Measurements from ENCODE around the gene COX6B1.
A peak's percentile ranks its signal among the peaks of the same experiment; 100 is the strongest.
"Not testable (repeated sequence)": the region's sequence is repeated elsewhere in the genome, so short reads cannot be mapped to it uniquely, and the experiment has no call there.

COX6B1 gene

DNA sequence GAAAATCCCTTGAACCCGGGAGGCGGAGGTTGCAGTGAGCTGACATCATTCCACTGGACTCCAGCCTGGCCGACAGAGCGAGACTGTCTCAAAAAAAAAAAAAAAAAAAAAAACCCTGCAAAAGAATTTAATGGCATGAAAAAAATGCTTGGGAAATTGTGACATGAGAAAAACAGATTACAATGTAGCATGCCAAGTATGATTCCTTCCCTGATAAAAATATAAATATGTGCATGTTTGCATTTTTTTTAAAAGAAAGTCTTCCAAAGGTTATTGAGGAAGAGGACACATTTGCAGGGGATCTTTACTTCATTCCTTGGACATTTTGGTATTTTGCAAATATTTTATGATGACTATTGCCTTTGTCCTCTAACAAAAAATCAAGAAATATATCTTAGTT, 41.7 kb downstream of the COX6B1 start:
- in situ Hi-C loops (cut with MboI; ENCODE audit: low sequenced_read_pairs, unreplicated experiment): no loop called here
- DNase-seq (ENCODE audit: low spot score): no peak
- TF ChIP-seq, protein P1, sequence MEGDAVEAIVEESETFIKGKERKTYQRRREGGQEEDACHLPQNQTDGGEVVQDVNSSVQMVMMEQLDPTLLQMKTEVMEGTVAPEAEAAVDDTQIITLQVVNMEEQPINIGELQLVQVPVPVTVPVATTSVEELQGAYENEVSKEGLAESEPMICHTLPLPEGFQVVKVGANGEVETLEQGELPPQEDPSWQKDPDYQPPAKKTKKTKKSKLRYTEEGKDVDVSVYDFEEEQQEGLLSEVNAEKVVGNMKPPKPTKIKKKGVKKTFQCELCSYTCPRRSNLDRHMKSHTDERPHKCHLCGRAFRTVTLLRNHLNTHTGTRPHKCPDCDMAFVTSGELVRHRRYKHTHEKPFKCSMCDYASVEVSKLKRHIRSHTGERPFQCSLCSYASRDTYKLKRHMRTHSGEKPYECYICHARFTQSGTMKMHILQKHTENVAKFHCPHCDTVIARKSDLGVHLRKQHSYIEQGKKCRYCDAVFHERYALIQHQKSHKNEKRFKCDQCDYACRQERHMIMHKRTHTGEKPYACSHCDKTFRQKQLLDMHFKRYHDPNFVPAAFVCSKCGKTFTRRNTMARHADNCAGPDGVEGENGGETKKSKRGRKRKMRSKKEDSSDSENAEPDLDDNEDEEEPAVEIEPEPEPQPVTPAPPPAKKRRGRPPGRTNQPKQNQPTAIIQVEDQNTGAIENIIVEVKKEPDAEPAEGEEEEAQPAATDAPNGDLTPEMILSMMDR (IDR thresholded peaks at IDR 0.05; ENCODE audit: borderline replicate concordance, control extremely low read depth, extremely low read depth, insufficient read depth, missing control alignments): no peak

GRCh38 chr19:35691106-35691505, 43.0 kb downstream of the COX6B1 start:
- DNase-seq (ENCODE audit: low spot score); in situ Hi-C loops (cut with MboI; ENCODE audit: low sequenced_read_pairs, unreplicated experiment): not testable (repeated sequence)

- no peak for DNase-seq (ENCODE audit: low spot score)
- in situ Hi-C loops (cut with MboI; ENCODE audit: low sequenced_read_pairs, unreplicated experiment): no loop called here
- TF ChIP-seq, protein P1 (IDR thresholded peaks at IDR 0.05; ENCODE audit: borderline replicate concordance, control extremely low read depth, extremely low read depth, insufficient read depth, missing control alignments): no peak
Measured at GRCh38 chr19:35692010-35692409, 43.9 kb downstream of the COX6B1 start.

DNA sequence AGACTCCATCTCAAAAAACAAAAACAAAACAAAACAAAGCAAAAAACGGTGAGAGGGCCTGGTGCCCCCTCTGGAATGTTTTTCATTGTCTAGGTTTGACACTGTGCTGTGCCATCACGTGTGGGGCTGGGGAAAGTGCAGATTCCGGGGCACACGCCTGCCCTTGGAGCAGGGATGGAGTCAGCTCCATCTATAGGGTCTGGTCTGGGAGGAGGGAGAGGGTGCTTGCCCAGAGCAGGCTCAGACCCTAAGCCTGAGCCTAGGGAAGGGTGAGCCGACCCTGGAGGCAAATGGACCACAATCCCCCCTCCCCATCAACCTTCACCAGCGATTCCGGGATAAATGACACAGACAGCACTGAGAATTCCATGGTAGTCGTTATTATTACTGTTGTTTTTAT, 45.3 kb downstream of the COX6B1 start:
- no peak for DNase-seq (ENCODE audit: low spot score)
- in situ Hi-C loops (cut with MboI; ENCODE audit: low sequenced_read_pairs, unreplicated experiment): no loop called here
- TF ChIP-seq, protein P1 (IDR thresholded peaks at IDR 0.05; ENCODE audit: borderline replicate concordance, control extremely low read depth, extremely low read depth, insufficient read depth, missing control alignments): no peak

DNA sequence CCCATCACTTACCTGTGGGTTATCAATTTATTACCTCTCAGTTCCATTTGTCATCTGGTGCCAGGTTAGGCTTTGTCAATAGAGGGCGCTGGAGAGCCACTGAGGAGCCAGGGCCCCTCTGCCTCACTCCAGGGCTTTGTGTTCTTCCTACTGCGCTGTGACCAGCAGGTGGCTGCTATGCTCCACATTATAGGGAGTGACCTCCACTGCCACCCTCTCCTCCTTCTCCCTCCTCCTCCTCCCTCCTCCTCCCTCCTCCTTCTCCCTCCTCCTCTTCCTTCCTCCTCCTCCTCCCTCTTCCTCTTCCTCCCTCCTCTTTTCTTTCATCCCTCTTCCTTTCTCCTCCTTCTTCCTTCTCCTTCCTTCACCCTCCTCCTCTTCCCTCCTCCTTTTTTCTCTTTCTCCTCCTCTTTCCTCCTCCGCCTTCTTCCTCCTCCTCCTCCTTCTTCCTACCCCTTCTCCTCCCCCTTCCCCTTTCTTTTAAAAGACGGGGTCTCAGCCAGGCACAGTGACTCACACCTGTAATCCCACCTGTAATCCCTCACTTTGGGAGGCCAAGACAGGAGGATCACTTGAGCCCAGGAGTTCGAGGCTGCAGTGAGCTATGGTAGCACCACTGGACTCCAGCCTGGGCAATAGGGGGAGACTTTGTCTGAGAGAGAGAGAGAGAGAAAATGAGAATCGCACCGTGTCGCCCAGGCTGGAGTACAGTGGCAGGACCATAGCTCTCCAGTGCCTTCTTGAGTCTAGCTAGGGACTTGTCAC, 45.9 kb downstream of the COX6B1 start:
- TF ChIP-seq, protein P1 (IDR thresholded peaks at IDR 0.05; ENCODE audit: borderline replicate concordance, control extremely low read depth, extremely low read depth, insufficient read depth, missing control alignments): peak; percentile 99
- in situ Hi-C loops (cut with MboI; ENCODE audit: low sequenced_read_pairs, unreplicated experiment): no loop called here
- peak; percentile 86 for DNase-seq (ENCODE audit: low spot score)

DNA sequence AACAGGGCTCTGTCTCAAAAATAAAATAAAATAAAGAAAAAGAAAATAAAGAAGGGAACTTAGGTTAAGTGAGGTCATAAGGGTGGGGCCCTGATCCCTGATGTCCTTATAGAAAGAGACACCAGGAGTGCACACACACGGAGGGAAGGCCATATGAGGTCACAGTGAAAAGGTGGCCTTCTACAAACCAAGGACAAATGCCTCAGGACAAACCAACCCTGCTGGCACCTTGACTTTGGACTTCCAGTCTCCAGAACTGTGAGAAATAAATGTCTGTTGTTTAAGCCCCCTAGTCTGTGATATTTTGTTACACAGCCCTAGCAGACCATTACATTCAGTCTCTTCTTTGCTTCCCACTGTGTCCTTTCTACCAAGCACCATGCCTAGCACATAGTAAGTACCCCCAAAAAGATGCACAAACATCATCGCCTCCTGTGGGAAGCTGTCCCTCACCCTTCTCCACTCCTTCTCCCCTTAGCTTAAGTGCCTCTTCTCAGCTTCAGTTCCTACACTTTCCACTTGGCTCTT, 47.8 kb downstream of the COX6B1 start:
- TF ChIP-seq, protein P1 (IDR thresholded peaks at IDR 0.05; ENCODE audit: borderline replicate concordance, control extremely low read depth, extremely low read depth, insufficient read depth, missing control alignments): no peak
- in situ Hi-C loops (cut with MboI; ENCODE audit: low sequenced_read_pairs, unreplicated experiment): no loop called here
- no peak for DNase-seq (ENCODE audit: low spot score)

DNA sequence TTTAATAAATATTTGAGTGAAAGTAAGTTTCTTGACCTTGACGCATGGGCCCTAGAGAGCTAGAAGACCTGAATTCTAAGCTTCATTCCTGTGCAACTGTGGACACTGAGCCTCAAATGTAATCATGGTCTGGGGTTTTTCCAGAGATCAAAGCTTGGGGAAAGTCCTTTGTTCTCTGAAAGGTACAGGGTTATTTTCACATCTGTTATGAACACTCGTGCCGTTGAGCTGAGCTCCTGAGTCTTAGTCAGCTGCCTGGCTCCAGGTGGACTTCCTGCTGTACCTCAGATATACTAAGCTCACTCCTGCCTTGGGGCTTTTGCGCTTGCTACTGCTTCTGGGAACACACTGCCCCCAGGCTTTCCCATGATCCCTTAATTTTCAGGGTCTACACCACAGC, 48.7 kb downstream of the COX6B1 start:
- TF ChIP-seq, protein P1 (IDR thresholded peaks at IDR 0.05; ENCODE audit: borderline replicate concordance, control extremely low read depth, extremely low read depth, insufficient read depth, missing control alignments): no peak
- in situ Hi-C loops (cut with MboI; ENCODE audit: low sequenced_read_pairs, unreplicated experiment): no loop called here
- peak; percentile 65 for DNase-seq (ENCODE audit: low spot score)

All from GM13976 (cell line).